PC-3 (cell line): ENCODE data around the gene ASCL2.

Experiments used
- CTCF ChIP-seq: fragments of 300-600 bp; sonication (generic); conservative IDR thresholded peaks from 2 replicates; pipeline ENCODE4 v1.5.1; 2017; ENCODE audit warnings: antibody characterized with exemption, low read depth, mild to moderate bottlenecking, low read length
- EZH2 ChIP-seq: fragments of 300-600 bp; sonication (generic); IDR thresholded peaks from one replicate; pipeline ENCODE4 v1.6.1; 2017; ENCODE audit warnings: antibody characterized with exemption, mild to moderate bottlenecking, low read length; ENCODE audit not compliant: unreplicated experiment
- EZH2phosphoT487 ChIP-seq: fragments of 300-600 bp; sonication (generic); IDR thresholded peaks from 2 replicates; pipeline ENCODE4 v1.6.1; 2018; ENCODE audit warnings: mild to moderate bottlenecking, antibody characterized with exemption, low read length, borderline replicate concordance

GRCh38 chr11:2263724-2264360 lies 6.5 kb downstream of the ASCL2 start:
- TF ChIP-seq CTCF (no peak), EZH2 (no peak), EZH2phosphoT487 (no peak)
